T-helper 1 cell treated with Interleukin-12 subunit alpha and Interleukin-12 subunit beta and Interleukin-4 antibody, amounts not matched to agents 30 μg/mL and 1 μg/mL, for 36 hours (primary cell): ENCODE results near the gene MICALL1.

ENCODE experiments used
- H3K27ac Mint-ChIP-seq: one replicate; pipeline ENCODE4 v1.8.0; 2021; ENCODE audit warnings: mild to moderate bottlenecking, mixed read lengths
- H3K27me3 Mint-ChIP-seq: one replicate; pipeline ENCODE4 v1.8.0; 2021; ENCODE audit warnings: low read depth, mixed read lengths
- H3K36me3 Mint-ChIP-seq: one replicate; pipeline ENCODE4 v1.8.0; 2021; ENCODE audit warnings: low read depth, mixed read lengths
- H3K4me1 Mint-ChIP-seq: one replicate; pipeline ENCODE4 v1.8.0; 2021; ENCODE audit warnings: low read depth, mixed read lengths
- H3K4me3 Mint-ChIP-seq: one replicate; pipeline ENCODE4 v1.8.0; 2021; ENCODE audit warnings: mild to moderate bottlenecking, moderate library complexity, mixed read lengths
- H3K9me3 Mint-ChIP-seq: one replicate; pipeline ENCODE4 v1.8.0; 2021; ENCODE audit warnings: mixed read lengths

Gene MICALL1

DNA sequence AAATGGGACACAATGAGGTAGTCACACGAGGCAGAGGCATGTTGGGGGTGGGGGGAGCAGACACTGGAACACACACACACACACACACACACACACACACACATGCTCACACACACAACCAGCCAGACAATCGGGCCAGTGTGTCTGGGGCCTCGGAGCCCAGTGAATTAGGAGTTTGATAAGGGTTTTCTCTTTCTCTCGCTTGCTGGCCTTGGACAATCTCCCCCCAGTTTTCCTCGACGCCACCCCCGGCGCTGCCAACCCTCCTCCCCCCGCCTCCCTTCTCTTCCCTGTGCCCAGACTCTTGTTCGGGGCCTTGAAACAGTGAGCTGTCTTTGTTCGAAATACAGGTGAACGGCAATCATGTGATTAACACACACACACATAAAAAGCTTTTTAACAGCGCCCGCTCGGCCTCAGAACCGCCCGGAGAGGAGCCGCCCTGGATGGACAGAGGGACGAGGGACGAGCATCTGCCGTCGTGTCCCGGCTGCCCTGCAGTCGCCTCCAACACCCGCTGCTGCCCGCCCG is 79.7 kb downstream of the MICALL1 start:
- Mint-ChIP-seq H3K4me1 (no peaks in the 10 kb centered on the region), H3K27ac (no peak overlapping the region), H3K4me3 (no peak overlapping the region), H3K27me3 (no peaks in the 10 kb centered on the region), H3K36me3 (no peaks in the 10 kb centered on the region), H3K9me3 (no peaks in the 10 kb centered on the region)

GRCh38 chr22:37986371-37986770 is 80.3 kb downstream of the MICALL1 start:
- Mint-ChIP-seq H3K36me3 (no peaks in the 10 kb centered on the region), H3K9me3 (no peaks in the 10 kb centered on the region), H3K27me3 (no peaks in the 10 kb centered on the region), H3K27ac (no peak overlapping the region), H3K4me3 (no peak overlapping the region), H3K4me1 (no peaks in the 10 kb centered on the region)

- Mint-ChIP-seq H3K27ac (no peak overlapping the region), H3K4me1 (no peaks in the 10 kb centered on the region), H3K4me3 (no peak overlapping the region), H3K27me3 (no peaks in the 10 kb centered on the region), H3K9me3 (no peaks in the 10 kb centered on the region), H3K36me3 (no peaks in the 10 kb centered on the region)
Measured at GRCh38 chr22:37989146-37990045, 83.3 kb downstream of the MICALL1 start.

DNA sequence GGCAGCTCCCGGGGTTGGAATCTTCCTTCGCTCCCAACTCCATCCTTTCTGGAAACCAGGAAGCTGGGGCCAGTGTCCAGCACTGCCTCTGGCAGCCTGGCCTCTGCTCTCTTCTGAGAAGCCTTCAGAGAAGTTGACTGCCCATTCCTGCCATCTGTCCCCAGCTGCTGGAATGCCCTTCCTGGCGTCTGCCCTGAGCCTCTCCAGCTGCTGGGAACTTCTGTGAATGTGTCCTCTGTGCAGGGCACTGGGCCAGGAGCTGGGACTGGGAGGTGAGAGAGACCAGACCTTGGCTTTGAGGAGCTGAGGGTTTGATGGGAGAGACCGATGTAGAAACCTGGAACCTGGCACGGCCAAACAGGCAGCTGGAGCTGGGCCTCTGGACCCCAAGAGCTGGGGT is 84.2 kb downstream of the MICALL1 start:
- Mint-ChIP-seq H3K4me3 (no peak overlapping the region), H3K27ac (no peak overlapping the region), H3K27me3 (no peaks in the 10 kb centered on the region), H3K36me3 (no peaks in the 10 kb centered on the region), H3K4me1 (no peaks in the 10 kb centered on the region), H3K9me3 (no peaks in the 10 kb centered on the region)

DNA sequence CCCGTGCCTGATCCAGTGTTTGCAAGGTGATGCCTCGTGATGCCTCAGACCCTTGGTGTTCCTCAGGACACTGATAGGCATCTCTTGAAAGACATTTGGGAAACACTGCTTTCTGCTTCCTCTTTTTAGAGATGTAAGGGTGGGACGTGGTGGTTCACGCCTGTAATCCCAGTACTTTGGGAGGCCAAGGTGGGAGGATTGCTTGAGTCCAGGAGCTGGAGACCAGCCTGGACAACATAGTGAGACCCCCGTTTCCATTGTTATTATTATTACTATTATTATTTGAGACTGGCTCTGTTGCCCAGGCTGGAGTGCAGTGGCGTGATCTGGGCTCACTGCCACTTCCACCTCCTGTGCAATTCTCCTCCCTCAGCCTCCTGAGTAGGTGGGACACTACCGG is 84.8 kb downstream of the MICALL1 start:
- no peak overlapping the region for H3K4me3 Mint-ChIP-seq
- no peaks in the 10 kb centered on the region for H3K36me3 Mint-ChIP-seq
- H3K4me1 Mint-ChIP-seq = no peaks in the 10 kb centered on the region
- no peaks in the 10 kb centered on the region for H3K27me3 Mint-ChIP-seq
- no peaks in the 10 kb centered on the region for H3K9me3 Mint-ChIP-seq
- no peak overlapping the region for H3K27ac Mint-ChIP-seq

GRCh38 chr22:37991731-37992442 is 85.8 kb downstream of the MICALL1 start:
- H3K4me1 Mint-ChIP-seq = no peaks in the 10 kb centered on the region
- no peak overlapping the region for H3K27ac Mint-ChIP-seq
- no peaks in the 10 kb centered on the region for H3K27me3 Mint-ChIP-seq
- H3K4me3 Mint-ChIP-seq = no peak overlapping the region
- no peaks in the 10 kb centered on the region for H3K9me3 Mint-ChIP-seq
- no peaks in the 10 kb centered on the region for H3K36me3 Mint-ChIP-seq
